Skeletal muscle tissue (tissue), 4 donors: ENCODE measurements around the gene HAUS3. TPM values are rescaled to one million over a fixed set of nuclear protein-coding genes. Genes with fewer than 3 reads are reported as not detected.
A peak's percentile ranks its signal among the peaks of the same experiment; 100 is the strongest.

ENCODE experiments used
- H3K27ac ChIP-seq: one replicate; pipeline ENCODE4 v1.7.0; 2013; ENCODE audit warnings: mild to moderate bottlenecking, low read depth, low read length, inconsistent platforms
- H3K27me3 ChIP-seq, 3 donors: one replicate each; pipeline ENCODE4 v1.7.0; 2013; ENCODE audit warnings: low read length in 3 of 3; ENCODE audit not compliant: control insufficient read depth in 3 of 3, insufficient read depth in 3 of 3
- H3K36me3 ChIP-seq, 3 donors: one replicate each; pipeline ENCODE4 v1.7.0; 2013; ENCODE audit warnings: low read length in 3 of 3; ENCODE audit not compliant: control insufficient read depth in 3 of 3, insufficient read depth in 3 of 3
- H3K4me1 ChIP-seq, 3 donors: one replicate each; pipeline ENCODE4 v1.7.0; 2013; ENCODE audit warnings: low read length in 3 of 3, mild to moderate bottlenecking in 3 of 3; ENCODE audit not compliant: control insufficient read depth in 3 of 3, insufficient read depth in 3 of 3
- H3K4me3 ChIP-seq, 3 donors: one replicate each; pipeline ENCODE4 v1.7.0; 2013; ENCODE audit warnings: low read length in 3 of 3
- H3K9ac ChIP-seq, 3 donors: one replicate each; pipeline ENCODE4 v1.7.0; 2013; ENCODE audit warnings: low read length in 3 of 3, mild to moderate bottlenecking in 3 of 3, moderate library complexity in 2 of 3, low read depth in 1 of 3
- H3K9me3 ChIP-seq, 3 donors: one replicate each; pipeline ENCODE4 v1.7.0; 2013; ENCODE audit warnings: low read length in 3 of 3; ENCODE audit not compliant: control insufficient read depth in 3 of 3
- total RNA-seq: library from RNA; depleted of rRNA; stranded (reverse); fragments of >200 nt; gene quantifications from one replicate; pipeline ENCODE4 v1.2.3, GENCODE V29; 2014
- donor health status: Osteomylitis.

HAUS3 gene, protein sequence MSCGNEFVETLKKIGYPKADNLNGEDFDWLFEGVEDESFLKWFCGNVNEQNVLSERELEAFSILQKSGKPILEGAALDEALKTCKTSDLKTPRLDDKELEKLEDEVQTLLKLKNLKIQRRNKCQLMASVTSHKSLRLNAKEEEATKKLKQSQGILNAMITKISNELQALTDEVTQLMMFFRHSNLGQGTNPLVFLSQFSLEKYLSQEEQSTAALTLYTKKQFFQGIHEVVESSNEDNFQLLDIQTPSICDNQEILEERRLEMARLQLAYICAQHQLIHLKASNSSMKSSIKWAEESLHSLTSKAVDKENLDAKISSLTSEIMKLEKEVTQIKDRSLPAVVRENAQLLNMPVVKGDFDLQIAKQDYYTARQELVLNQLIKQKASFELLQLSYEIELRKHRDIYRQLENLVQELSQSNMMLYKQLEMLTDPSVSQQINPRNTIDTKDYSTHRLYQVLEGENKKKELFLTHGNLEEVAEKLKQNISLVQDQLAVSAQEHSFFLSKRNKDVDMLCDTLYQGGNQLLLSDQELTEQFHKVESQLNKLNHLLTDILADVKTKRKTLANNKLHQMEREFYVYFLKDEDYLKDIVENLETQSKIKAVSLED
- total RNA-seq, result 6.8 TPM

DNA sequence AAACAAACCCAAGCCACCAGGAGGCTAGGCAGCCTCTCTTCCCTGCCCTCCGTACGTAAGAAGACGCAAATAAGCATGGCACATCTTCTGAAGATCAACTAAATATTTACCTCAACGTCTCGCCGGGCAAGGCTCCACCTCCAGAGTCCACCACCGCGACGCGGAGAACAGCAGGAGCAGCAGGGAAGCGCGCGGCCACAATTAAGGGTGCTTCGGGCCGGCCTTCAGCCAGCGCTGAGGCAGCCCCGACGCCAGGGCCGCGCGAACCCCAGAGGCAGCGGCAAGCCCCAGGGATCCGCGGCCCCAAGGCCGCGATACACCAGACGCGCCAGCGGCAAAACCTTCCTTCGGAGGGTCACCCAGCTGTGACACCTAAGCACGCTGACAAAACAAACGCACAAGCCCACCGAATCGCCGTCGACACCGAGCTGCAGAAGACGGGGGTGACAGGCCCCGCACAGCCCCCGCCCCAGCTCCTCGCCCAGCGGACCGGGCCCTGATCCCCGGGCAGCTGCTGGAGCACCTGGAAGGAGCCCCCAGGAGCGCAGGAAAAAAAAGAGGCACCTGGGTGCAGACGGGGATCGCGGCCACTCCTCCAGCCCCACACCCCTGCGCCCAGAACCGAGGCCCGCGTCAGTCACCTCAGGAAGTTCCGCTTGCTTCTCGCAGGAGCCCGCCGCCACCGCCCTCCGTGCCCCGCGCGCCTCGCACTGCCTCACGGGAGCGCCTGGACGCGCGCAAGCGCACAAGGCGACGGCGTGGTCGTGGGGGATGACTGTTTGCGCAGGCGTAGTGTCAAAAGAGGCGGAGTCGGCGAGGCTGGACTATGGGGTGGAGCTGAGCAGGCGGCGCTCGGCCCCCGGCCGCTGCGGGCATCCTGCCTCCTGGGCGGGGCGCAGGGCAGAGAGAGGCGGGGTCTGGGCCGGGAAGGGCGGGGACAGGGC, at the start of gene HAUS3, which contains the start of gene POLN:
TSS of gene HAUS3 (minus strand) at position 712 of the 944 bp plus-strand sequence. CDS start 1,175 bp downstream, outside the sequence.
TSS of gene POLN (minus strand) at position 712 of the 944 bp plus-strand sequence. CDS start 12,890 bp downstream, outside the sequence.
- Histone ChIP-seq H3K9me3 (no peaks in the 10 kb centered on the region), H3K4me1 (peaks cover 25 to 40% (median 28%) of the 10 kb centered on the region in 3 donors), H3K27ac (peak within 1 kb of the TSS; percentile 51), H3K27me3 (no peaks in the 10 kb centered on the region), H3K36me3 (peaks cover 0 to 10% (median 1%) of the 10 kb centered on the region in 3 donors), H3K4me3 (peak within 1 kb of the TSS; percentile 87 to 91 (median 91)), H3K9ac (peak within 1 kb of the TSS; percentile 79 to 93 (median 90))

DNA sequence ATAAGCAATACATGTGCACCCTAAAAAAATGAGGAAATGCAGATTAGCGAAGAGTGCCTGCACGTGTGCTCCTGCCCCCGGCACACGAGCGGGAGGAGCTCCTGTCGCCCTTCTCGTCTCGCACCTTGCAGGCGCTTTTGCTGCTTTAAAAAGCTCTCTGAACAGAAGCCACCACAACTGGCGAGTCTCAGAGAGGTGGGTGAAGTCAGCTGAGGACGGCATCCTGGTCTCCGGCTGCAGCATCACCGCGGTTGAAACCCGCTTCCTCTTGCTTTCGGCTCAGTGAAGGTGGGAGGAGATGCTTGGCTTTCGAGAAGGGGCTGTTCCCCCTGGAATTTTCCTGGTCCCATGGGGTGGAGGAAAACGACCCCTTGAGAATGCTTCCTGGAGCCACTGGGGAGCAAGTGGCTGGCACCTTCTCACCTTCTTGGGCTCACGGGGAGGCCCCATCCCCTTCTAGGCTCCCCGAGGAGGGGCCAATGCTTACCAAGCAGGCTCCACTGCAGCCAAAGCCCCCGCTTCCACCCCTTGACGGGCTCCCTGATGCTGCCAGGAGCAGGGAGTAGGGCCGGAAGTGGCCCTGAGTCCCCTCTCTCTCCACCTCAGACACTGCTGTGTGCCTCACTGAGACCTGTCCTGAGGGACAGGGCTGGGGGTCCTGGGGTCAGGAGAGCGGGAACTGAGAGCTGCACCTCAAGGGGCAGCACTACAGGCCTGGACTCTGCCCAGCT, 49.2 kb upstream of the HAUS3 start:
- Histone ChIP-seq H3K9ac (no peak overlapping the region), H3K4me3 (no peak overlapping the region), H3K27ac (no peak overlapping the region), H3K27me3 (peaks cover 0 to 4% (median 0%) of the 10 kb centered on the region in 3 donors), H3K9me3 (no peaks in the 10 kb centered on the region), H3K4me1 (peaks cover 0 to 4% (median 0%) of the 10 kb centered on the region in 3 donors), H3K36me3 (no peaks in the 10 kb centered on the region)

DNA sequence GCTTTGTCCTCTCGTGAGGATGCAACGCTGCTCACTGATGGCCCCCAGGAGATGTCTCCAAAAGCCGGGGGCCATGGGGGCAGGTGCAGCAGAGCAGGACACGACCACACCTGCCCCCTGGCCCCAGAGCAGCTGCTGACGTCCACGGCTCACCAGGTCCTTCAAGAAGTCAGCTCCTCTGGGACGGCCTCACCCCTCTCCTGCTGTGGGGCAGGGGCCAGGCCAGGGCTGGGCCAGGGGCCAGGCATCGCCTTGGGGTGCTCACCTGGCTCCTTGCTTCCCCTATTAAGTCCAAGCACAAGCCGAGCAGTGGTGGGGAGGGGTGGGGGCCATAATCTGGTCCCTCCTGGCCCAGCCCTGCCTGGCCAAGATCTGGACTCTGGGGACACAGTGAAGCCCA, 48.6 kb upstream of the HAUS3 start:
- Histone ChIP-seq H3K9me3 (no peaks in the 10 kb centered on the region), H3K27me3 (peaks cover 0 to 4% (median 0%) of the 10 kb centered on the region in 3 donors), H3K27ac (no peak overlapping the region), H3K9ac (no peak overlapping the region), H3K4me1 (peaks cover 0 to 4% (median 0%) of the 10 kb centered on the region in 3 donors), H3K4me3 (no peak overlapping the region), H3K36me3 (no peaks in the 10 kb centered on the region)

DNA sequence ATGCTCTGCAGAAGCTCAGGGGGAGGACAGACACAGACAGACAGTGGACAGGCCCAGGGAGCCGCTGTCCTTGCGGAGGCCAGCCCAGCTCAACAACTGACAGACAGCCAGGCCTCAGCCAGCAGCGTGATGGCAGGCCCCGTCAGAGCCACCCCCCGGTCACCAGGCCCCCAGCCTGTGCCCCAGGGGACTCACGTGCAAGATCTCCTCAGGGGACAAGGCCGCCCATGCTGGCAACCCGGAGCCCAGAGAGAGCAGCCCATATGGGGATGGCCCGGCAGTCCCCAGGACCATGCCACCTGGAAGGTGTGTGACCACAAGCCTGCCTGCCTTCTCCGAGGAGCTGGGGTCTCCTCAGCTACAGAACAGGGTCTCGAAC, 48.0 kb upstream of the HAUS3 start:
- Histone ChIP-seq H3K27ac (no peak overlapping the region), H3K4me1 (peaks cover 0 to 4% (median 0%) of the 10 kb centered on the region in 3 donors), H3K36me3 (no peaks in the 10 kb centered on the region), H3K9me3 (no peaks in the 10 kb centered on the region), H3K27me3 (peaks cover 0 to 4% (median 0%) of the 10 kb centered on the region in 3 donors), H3K4me3 (no peak overlapping the region), H3K9ac (no peak overlapping the region)

DNA sequence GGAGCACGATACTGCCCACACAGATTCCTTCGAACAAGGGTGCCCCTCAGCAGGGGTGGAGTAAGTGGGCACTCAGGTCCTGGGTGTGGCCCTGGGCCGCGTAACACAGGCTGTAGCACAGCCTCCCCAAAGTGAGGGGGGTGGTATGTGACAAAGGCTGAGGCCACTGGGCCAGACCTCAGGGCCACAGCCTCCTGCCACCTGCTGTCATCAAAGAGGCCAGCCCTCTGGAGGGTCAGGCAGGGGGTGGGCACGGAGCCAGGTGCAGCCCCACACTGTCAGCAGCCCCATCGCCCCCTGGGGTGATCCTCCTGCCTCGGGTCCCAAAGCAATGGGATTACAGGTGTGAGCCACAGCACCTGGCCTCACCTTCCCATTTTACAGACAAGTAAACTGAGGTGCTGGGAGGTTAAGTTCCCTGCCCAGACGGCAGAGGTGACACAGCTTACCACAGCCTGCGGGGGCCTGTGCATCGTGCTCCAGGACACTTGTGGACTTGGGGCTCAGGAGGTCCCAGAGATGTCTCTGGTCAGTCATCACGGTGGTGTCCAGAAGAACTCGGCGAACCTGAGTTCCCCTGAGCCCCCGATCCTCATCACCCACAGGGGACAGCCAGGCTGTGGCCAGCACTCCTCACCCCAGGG, 47.5 kb upstream of the HAUS3 start:
- no peak overlapping the region for H3K4me3 ChIP-seq
- H3K36me3 ChIP-seq, result no peaks in the 10 kb centered on the region
- peaks cover 0 to 4% (median 0%) of the 10 kb centered on the region in 3 donors for H3K27me3 ChIP-seq
- no peak overlapping the region for H3K9ac ChIP-seq
- peaks cover 0 to 4% (median 0%) of the 10 kb centered on the region in 3 donors for H3K4me1 ChIP-seq
- H3K9me3 ChIP-seq, result no peaks in the 10 kb centered on the region
- no peak overlapping the region for H3K27ac ChIP-seq

DNA sequence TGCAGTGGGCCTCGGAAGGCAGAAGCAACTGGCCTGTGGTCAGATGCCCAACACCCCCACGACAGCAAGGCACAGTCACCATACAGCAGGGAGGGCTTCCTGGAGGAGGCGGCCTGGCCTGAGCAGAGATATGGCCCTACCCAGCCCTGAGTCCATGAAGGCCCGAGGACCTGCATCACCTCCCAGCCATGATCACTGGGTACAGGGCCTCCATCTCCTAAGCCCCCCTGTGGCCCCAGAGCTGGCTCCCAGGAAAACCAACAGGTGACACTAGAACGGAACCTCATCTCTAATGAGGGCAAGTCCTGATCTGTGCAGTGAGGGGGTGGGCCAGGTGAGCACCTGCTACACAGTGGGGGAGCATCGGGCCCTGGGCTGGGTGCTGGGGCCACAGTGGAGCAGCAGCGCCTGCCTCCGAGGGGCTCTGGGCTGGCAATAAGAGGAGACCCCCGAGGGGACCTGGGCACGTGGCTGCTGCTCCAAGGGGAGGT, 46.2 kb upstream of the HAUS3 start:
- H3K9ac ChIP-seq, result no peak overlapping the region
- H3K4me3 ChIP-seq, result no peak overlapping the region
- peaks cover 0 to 4% (median 0%) of the 10 kb centered on the region in 3 donors for H3K4me1 ChIP-seq
- H3K9me3 ChIP-seq, result no peaks in the 10 kb centered on the region
- peaks cover 0 to 4% (median 0%) of the 10 kb centered on the region in 3 donors for H3K27me3 ChIP-seq
- no peak overlapping the region for H3K27ac ChIP-seq
- no peaks in the 10 kb centered on the region for H3K36me3 ChIP-seq

DNA sequence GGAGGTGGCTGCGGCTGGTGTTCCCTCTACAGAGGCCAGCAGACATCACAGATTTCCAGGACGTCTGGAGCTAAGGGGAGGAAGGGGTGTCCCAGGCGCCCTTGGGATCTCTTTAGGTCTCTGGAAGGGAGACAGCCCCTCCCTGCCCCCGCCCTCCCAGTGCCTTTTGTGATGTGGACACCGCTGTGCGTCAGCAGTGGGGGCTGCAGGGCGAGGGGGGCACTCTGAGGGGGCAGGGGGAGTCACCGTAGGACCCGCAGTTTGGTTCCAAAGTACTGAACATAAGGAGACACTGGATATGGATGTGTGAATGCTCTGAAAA, 45.6 kb upstream of the HAUS3 start:
- Histone ChIP-seq H3K36me3 (no peaks in the 10 kb centered on the region), H3K4me1 (peaks cover 0 to 4% (median 0%) of the 10 kb centered on the region in 3 donors), H3K9ac (no peak overlapping the region), H3K9me3 (no peaks in the 10 kb centered on the region), H3K27me3 (peaks cover 0 to 4% (median 0%) of the 10 kb centered on the region in 3 donors), H3K4me3 (no peak overlapping the region), H3K27ac (no peak overlapping the region)

DNA sequence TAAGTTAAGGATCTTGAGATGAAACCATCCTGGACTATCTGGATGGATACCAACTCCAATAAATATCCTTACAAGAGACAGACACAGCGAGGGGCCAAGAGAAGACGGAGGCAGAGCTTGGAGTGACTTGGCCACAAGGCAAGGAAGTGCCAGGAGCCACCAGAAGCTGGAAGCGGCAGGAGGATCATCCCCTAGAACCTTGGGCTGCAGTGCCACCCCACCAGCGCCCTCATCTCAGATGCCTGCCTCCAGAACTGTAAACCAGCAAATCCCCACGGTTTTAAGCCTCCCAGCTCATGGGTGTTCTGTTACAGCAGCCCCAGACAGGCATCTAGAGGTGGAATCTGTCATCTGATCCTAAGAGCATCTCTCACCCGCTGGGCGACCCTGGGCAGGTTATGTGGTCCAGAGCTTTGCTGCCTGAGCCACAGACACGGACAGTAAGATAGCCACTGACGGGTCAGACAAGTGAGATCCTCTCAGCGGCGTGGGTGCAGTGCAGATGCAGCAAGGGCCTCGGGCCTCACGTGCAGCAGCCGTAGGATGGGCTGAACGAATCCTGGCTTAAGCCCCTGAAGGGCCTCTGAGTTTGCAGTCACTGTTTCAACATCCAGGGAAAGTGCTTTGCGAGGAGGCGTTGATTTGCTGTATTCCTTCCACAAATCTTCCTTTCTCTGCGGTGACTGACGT, 45.1 kb upstream of the HAUS3 start:
- H3K27me3 ChIP-seq, result peaks cover 0 to 4% (median 0%) of the 10 kb centered on the region in 3 donors
- no peak overlapping the region for H3K27ac ChIP-seq
- no peaks in the 10 kb centered on the region for H3K36me3 ChIP-seq
- H3K4me1 ChIP-seq, result peaks cover 0 to 1% (median 0%) of the 10 kb centered on the region in 3 donors
- H3K4me3 ChIP-seq, result no peak overlapping the region
- no peak overlapping the region for H3K9ac ChIP-seq
- H3K9me3 ChIP-seq, result no peaks in the 10 kb centered on the region
